H1 (cell line): Measurements from ENCODE around the gene TAF15. TPM values are rescaled to one million over a fixed set of nuclear protein-coding genes. Genes with fewer than 3 reads are reported as not detected.

Experiments used
- CTCF ChIA-PET: fragments of 300-600 bp; sonication (Branson Sonifier 250); formaldehyde crosslinking; loops from one replicate; lab custom pipeline; 2021; ENCODE audit not compliant: partially characterized antibody; lab: Charles Lee
- POLR2A ChIA-PET: fragments of 300-600 bp; sonication (Branson Sonifier 250); formaldehyde crosslinking; loops from one replicate; lab custom pipeline; 2021; ENCODE audit warnings: inconsistent platforms; ENCODE audit not compliant: partially characterized antibody; lab: Charles Lee
- DNase-seq, 2 experiments: peaks; one replicate each; pipeline versions ENCODE4 v3.0.0 to v3.0.0-alpha.2; 2010 to 2022; ENCODE audit warnings: low spot score in 2 of 2, low read depth in 1 of 2, mixed read lengths in 1 of 2
- FAIRE-seq: peaks from 2 replicates; lab custom pipeline; 2011; peaks lifted over from hg19 to GRCh38; lab: Jason Lieb, UNC
- H2AFZ ChIP-seq: 2 replicates; pipeline ENCODE4 v1.8.1; 2012; ENCODE audit warnings: low read length, inconsistent platforms
- H2AK5ac ChIP-seq: 2 replicates; pipeline ENCODE4 v1.6.1; 2013; ENCODE audit warnings: low read depth, low read length
- H2BK120ac ChIP-seq: replicated peaks from 2 replicates; pipeline ENCODE3; 2013; ENCODE audit warnings: low read depth, low read length, inconsistent platforms
- H2BK12ac ChIP-seq: 2 replicates; pipeline ENCODE4 v1.6.1; 2013; ENCODE audit warnings: low read depth, low read length
- H2BK15ac ChIP-seq: 2 replicates; pipeline ENCODE4 v1.6.1; 2013; ENCODE audit warnings: low read length
- H2BK20ac ChIP-seq: 2 replicates; pipeline ENCODE4 v1.6.1; 2013; ENCODE audit warnings: low read length
- H2BK5ac ChIP-seq: 2 replicates; pipeline ENCODE4 v1.6.1; 2013; ENCODE audit warnings: low read depth, low read length
- H3K14ac ChIP-seq: 2 replicates; pipeline ENCODE4 v1.6.1; 2013; ENCODE audit warnings: inconsistent platforms; ENCODE audit not compliant: insufficient read length
- H3K18ac ChIP-seq: 2 replicates; pipeline ENCODE4 v1.6.1; 2013; ENCODE audit warnings: low read length; ENCODE audit errors: extremely low read depth
- H3K23ac ChIP-seq: 2 replicates; pipeline ENCODE4 v1.6.1; 2013; ENCODE audit warnings: inconsistent platforms; ENCODE audit not compliant: insufficient read length
- H3K23me2 ChIP-seq: 2 replicates; pipeline ENCODE4 v1.6.1; 2013; ENCODE audit warnings: low read depth, low read length
- H3K27ac ChIP-seq: 2 replicates; pipeline ENCODE4 v1.6.1; 2011; ENCODE audit warnings: low read depth, low read length, inconsistent platforms
- H3K27me3 ChIP-seq, 4 experiments: replicated peaks in 1 of 4; 1 replicate in 1 of 4; 2 replicates in 3 of 4; pipeline versions ENCODE4 v1.6.1 to v1.8.1; 2011 to 2013; ENCODE audit warnings: low read length in 3 of 4, mild to moderate bottlenecking in 3 of 4, inconsistent platforms in 2 of 4, mixed read lengths in 2 of 4, moderate library complexity in 1 of 4; ENCODE audit not compliant: control insufficient read depth in 3 of 4, insufficient read depth in 3 of 4; ENCODE audit errors: extremely low read depth in 1 of 4
- H3K36me3 ChIP-seq, 4 experiments: 2 replicates each; pipeline versions ENCODE4 v1.6.1 to v1.8.1; 2011 to 2013; ENCODE audit warnings: mild to moderate bottlenecking in 4 of 4, low read length in 3 of 4, moderate library complexity in 2 of 4, control low read depth in 1 of 4, inconsistent platforms in 1 of 4; ENCODE audit not compliant: insufficient read depth in 4 of 4, control insufficient read depth in 2 of 4
- H3K4ac ChIP-seq: replicated peaks from 2 replicates; pipeline ENCODE3; 2013; ENCODE audit warnings: low read length, low read depth, mixed read lengths, inconsistent platforms; ENCODE audit not compliant: insufficient read length
- H3K4me1 ChIP-seq, 4 experiments: replicated peaks in 1 of 4; 1 replicate in 1 of 4; 2 replicates in 3 of 4; pipeline versions ENCODE4 v1.6.1 to v1.8.1; 2011 to 2013; ENCODE audit warnings: low read length in 3 of 4, inconsistent platforms in 2 of 4, mixed read lengths in 1 of 4; ENCODE audit not compliant: insufficient read depth in 4 of 4, control insufficient read depth in 3 of 4
- H3K4me2 ChIP-seq, 2 experiments: 2 replicates each; pipeline versions ENCODE4 v1.6.1 to v1.8.1; 2011 to 2013; ENCODE audit warnings: low read depth in 2 of 2, low read length in 2 of 2, control low read depth in 1 of 2, inconsistent platforms in 1 of 2, mild to moderate bottlenecking in 1 of 2; ENCODE audit not compliant: insufficient read depth in 1 of 2
- H3K4me3 ChIP-seq, 4 experiments: fragments of 200-600, 300-600 bp in 1 of 4; sonication (generic), shearing (Covaris generic), sonication (Bioruptor Twin) in 1 of 4; 2 replicates each; pipeline versions ENCODE4 v1.5.1 to v1.8.1; 2011 to 2016; ENCODE audit warnings: low read length in 4 of 4, low read depth in 3 of 4, control low read depth in 2 of 4, inconsistent platforms in 2 of 4, mild to moderate bottlenecking in 2 of 4, mixed read lengths in 1 of 4, moderate library complexity in 1 of 4; ENCODE audit not compliant: insufficient read depth in 2 of 4; ENCODE audit errors: extremely low read depth in 1 of 4
- H3K56ac ChIP-seq: replicated peaks from 2 replicates; pipeline ENCODE3; 2013; ENCODE audit warnings: low read depth, mild to moderate bottlenecking, mixed read lengths, low read length, inconsistent platforms; ENCODE audit not compliant: insufficient read length
- H3K79me1 ChIP-seq: 2 replicates; pipeline ENCODE4 v1.6.1; 2013; ENCODE audit warnings: low read depth, low read length, control low read depth
- H3K79me2 ChIP-seq, 2 experiments: 2 replicates each; pipeline versions ENCODE4 v1.6.1 to v1.8.1; 2012 to 2013; ENCODE audit warnings: low read length in 2 of 2, mild to moderate bottlenecking in 2 of 2, inconsistent platforms in 1 of 2; ENCODE audit not compliant: insufficient read depth in 2 of 2, control insufficient read depth in 1 of 2
- H3K9ac ChIP-seq, 4 experiments: replicated peaks in 1 of 4; 1 replicate in 1 of 4; 2 replicates in 3 of 4; pipeline versions ENCODE4 v1.6.1 to v1.8.1; 2011 to 2013; ENCODE audit warnings: low read depth in 3 of 4, low read length in 3 of 4, control low read depth in 2 of 4, mild to moderate bottlenecking in 2 of 4, moderate library complexity in 2 of 4, inconsistent platforms in 1 of 4; ENCODE audit errors: extremely low read depth in 1 of 4
- H3K9me3 ChIP-seq, 2 experiments: 2 replicates each; pipeline versions ENCODE4 v1.6.1 to v1.8.1; 2012 to 2013; ENCODE audit warnings: mild to moderate bottlenecking in 2 of 2, moderate library complexity in 2 of 2, control low read depth in 1 of 2, inconsistent platforms in 1 of 2, low read depth in 1 of 2, low read length in 1 of 2, mixed read lengths in 1 of 2; ENCODE audit not compliant: insufficient read depth in 2 of 2
- H4K20me1 ChIP-seq, 2 experiments: replicated peaks in 1 of 2; 2 replicates each; pipeline versions ENCODE3 to v1.8.1; 2011 to 2013; ENCODE audit warnings: inconsistent platforms in 2 of 2, low read length in 2 of 2, mild to moderate bottlenecking in 1 of 2; ENCODE audit not compliant: insufficient read depth in 2 of 2, control insufficient read depth in 1 of 2
- H4K5ac ChIP-seq: 2 replicates; pipeline ENCODE4 v1.6.1; 2013; ENCODE audit warnings: low read length, low read depth, mixed read lengths, inconsistent platforms; ENCODE audit not compliant: insufficient read length
- H4K8ac ChIP-seq: 2 replicates; pipeline ENCODE4 v1.8.0; 2013; ENCODE audit warnings: mild to moderate bottlenecking, moderate library complexity, low read length, inconsistent platforms; ENCODE audit not compliant: insufficient read depth; ENCODE audit errors: extremely low read depth
- H4K91ac ChIP-seq: replicated peaks from 2 replicates; pipeline ENCODE3; 2013; ENCODE audit warnings: low read length, mixed read lengths, inconsistent platforms; ENCODE audit not compliant: insufficient read length
- POLR2AphosphoS5 ChIP-seq: IDR thresholded peaks from 2 replicates; pipeline ENCODE4 v1.6.1; 2011; ENCODE audit warnings: low read depth, low read length
- USF2 ChIP-seq: IDR thresholded peaks from 2 replicates; pipeline ENCODE4 v1.6.1; 2011; ENCODE audit warnings: low read length, improper control_type of control experiment
- WGBS, 2 experiments: shearing (Covaris generic) in 1 of 2; methylation state at CpG; one replicate each; pipeline versions ENCODE4 v1.1.6 to v1.1.7; 2013 to 2015; ENCODE audit warnings: low lambda C conversion rate in 2 of 2, mixed read lengths in 2 of 2, inconsistent platforms in 1 of 2, low coverage in 1 of 2, missing lambda C conversion rate in 1 of 2; ENCODE audit not compliant: insufficient replicate concordance in 2 of 2, insufficient coverage in 1 of 2, insufficient read length in 1 of 2; ENCODE audit errors: extremely low coverage in 1 of 2, missing lambda C conversion rate in 1 of 2; 5-methylcytosine and 5-hydroxymethylcytosine counted together
- polyA plus RNA-seq, 7 experiments: library from polyadenylated mRNA; depleted of rRNA in 3 of 7; stranded (reverse) in 5 of 7; unstranded in 2 of 7; fragments of >200 nt in 5 of 7; fragments of 200-250 nt in 2 of 7; gene quantifications; 1 replicate in 5 of 7; 2 replicates in 1 of 7; 4 replicates in 1 of 7; pipeline versions ENCODE4 v1.2.1 to v1.2.3, GENCODE V29; 2011 to 2013; ENCODE audit warnings: missing spikeins in 2 of 7, mixed read lengths in 2 of 7
- total RNA-seq: library from RNA; stranded (reverse); fragmentation: NEBNext Ultra II Directional; extraction: Animal tissue kit (Norgen Biotek cat#: 25700); gene quantifications from 2 replicates; pipeline ENCODE4 v1.2.1, GENCODE V29; 2021

The TAF15 gene
- total and polyA plus RNA-seq, 2 of the 8 experiments (the other 6 are each of a cell fraction or from before 2014, with no cell fraction given), result 80.1 to 338 TPM

DNA sequence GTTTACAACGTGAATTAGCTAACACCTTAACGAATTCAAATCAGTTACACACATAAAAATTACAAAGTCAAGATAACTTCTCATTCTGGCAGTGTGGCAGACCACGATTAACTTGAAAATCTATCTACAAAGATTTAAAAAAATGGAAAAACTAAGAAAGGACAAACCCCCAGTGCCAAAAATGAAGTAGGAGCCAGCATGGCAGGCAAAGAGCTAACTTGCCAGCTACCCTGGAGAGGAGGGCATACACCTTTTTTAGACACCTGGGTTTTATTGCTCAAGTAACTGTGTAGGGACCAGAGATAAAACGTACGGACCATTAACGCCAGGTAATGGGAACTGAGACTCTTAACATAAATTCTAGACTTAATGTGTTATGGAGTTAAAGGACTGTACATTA, 2.5 kb downstream of the TAF15 start:
- H3K27me3 ChIP-seq, result no peaks in the 10 kb centered on the region
- peaks cover 13 to 21% of the 10 kb centered on the region in 2 experiments for H4K20me1 ChIP-seq
- H3K14ac ChIP-seq, result no peak overlapping the region
- peak overlapping the region in 1 of 4 experiments; percentile 92; a peak in 1 of 8 replicates for H3K4me3 ChIP-seq
- TF ChIP-seq POLR2AphosphoS5 (0 out of 2 replicates have a peak, but pooled peaks have one; percentile 38), USF2 (no peak)
- peaks cover 0 to 10% (median 0%) of the 10 kb centered on the region in 4 experiments; a peak in 3 of 7 replicates for H3K4me1 ChIP-seq
- no peak overlapping the region for H3K56ac ChIP-seq
- ChIA-PET CTCF (interaction anchor here (1.1 to 6.6 kb wide), 2 partner anchors 45 to 65 kb away, joined by 5 to 107 read pairs; no protein-coding TSS in a partner anchor), POLR2A (interaction anchor here (1.9 to 5.8 kb wide), 3 partner anchors 17 to 54 kb away, joined by 6 to 50 read pairs (median 9); partner anchors contain the start of gene MMP28)
- H3K27ac ChIP-seq, result no peak overlapping the region
- no peak overlapping the region for H3K23ac ChIP-seq
- no peak overlapping the region for H4K8ac ChIP-seq
- H4K5ac ChIP-seq, result no peak overlapping the region
- H2BK12ac ChIP-seq, result no peak overlapping the region
- no peak overlapping the region for H4K91ac ChIP-seq
- H3K9me3 ChIP-seq, result no peaks in the 10 kb centered on the region
- no peak overlapping the region for H3K18ac ChIP-seq
- peaks cover 13% of the 10 kb centered on the region for H3K23me2 ChIP-seq
- H2BK15ac ChIP-seq, result no peak overlapping the region
- H3K36me3 ChIP-seq, result peaks cover 0 to 15% (median 3%) of the 10 kb centered on the region in 4 experiments; a peak in 3 of 8 replicates
- no peak overlapping the region for H2AK5ac ChIP-seq
- no peaks in the 10 kb centered on the region for H3K79me1 ChIP-seq
- DNase-seq (no peak), FAIRE-seq (no peak)
- H2BK5ac ChIP-seq, result no peak overlapping the region
- H3K4ac ChIP-seq, result no peak overlapping the region
- H2BK20ac ChIP-seq, result no peak overlapping the region
- 89% methylated on average over 6 of the region's 6 CpGs; no CpG with 5 or more reads in 1 of the 2 experiments for WGBS, 2 experiments
- no peak overlapping the region for H2AFZ ChIP-seq
- H3K4me2 ChIP-seq, result no peak overlapping the region; a peak in 1 of 4 replicates
- no peak overlapping the region for H3K9ac ChIP-seq
- H3K79me2 ChIP-seq, result peaks cover 31 to 74% of the 10 kb centered on the region in 2 experiments
- no peak overlapping the region for H2BK120ac ChIP-seq
